Heart left ventricle (tissue), 16 donors: ENCODE results near the gene PTGIS. TPM values are rescaled to one million over a fixed set of nuclear protein-coding genes. Genes with fewer than 3 reads are reported as not detected.

Experiments used
- ATAC-seq, 4 donors: fragments of 200-7000 bp; cut with Tn5 transposase; one replicate each; pipeline ENCODE4 v1.9.1; 2020 to 2022; ENCODE audit warnings: moderate library complexity in 4 of 4, mild to moderate bottlenecking in 3 of 4, moderate number of reproducible peaks in 1 of 4
- DNase-seq, 5 donors: peaks; one replicate each; pipeline ENCODE4 v3.0.0-alpha.2; 2020
- H3K27ac ChIP-seq, 12 donors: fragments of 200-600 bp; sonication (generic) in 4 of 12; one replicate each; pipeline versions ENCODE4 v1.5.0 to v1.8.0; 2016 to 2022; ENCODE audit warnings: mild to moderate bottlenecking in 2 of 12
- H3K27me3 ChIP-seq, 9 donors: fragments of 200-600 bp; sonication (generic) in 2 of 9; one replicate each; pipeline versions ENCODE4 v1.5.1 to v1.8.0; 2016 to 2022; ENCODE audit warnings: mild to moderate bottlenecking in 3 of 9
- H3K36me3 ChIP-seq, 9 donors: fragments of 200-600 bp; sonication (generic) in 2 of 9; one replicate each; pipeline versions ENCODE4 v1.5.0 to v1.8.0; 2018 to 2022; ENCODE audit warnings: mild to moderate bottlenecking in 2 of 9
- H3K4me1 ChIP-seq, 12 donors: fragments of 200-600 bp; sonication (generic) in 4 of 12; one replicate each; pipeline versions ENCODE4 v1.5.0 to v1.8.0; 2016 to 2022; ENCODE audit warnings: mild to moderate bottlenecking in 3 of 12
- H3K4me3 ChIP-seq, 12 donors: fragments of 200-600 bp; sonication (generic) in 4 of 12; one replicate each; pipeline versions ENCODE4 v1.5.0 to v1.8.0; 2017 to 2022; ENCODE audit warnings: mild to moderate bottlenecking in 9 of 12, moderate library complexity in 4 of 12
- H3K9me3 ChIP-seq, 12 donors: fragments of 200-600 bp; sonication (generic) in 4 of 12; one replicate each; pipeline versions ENCODE4 v1.5.0 to v1.8.0; 2016 to 2022; ENCODE audit warnings: mild to moderate bottlenecking in 1 of 12
- POLR2A ChIP-seq, 2 donors: fragments of 450-650 bp; IDR thresholded peaks; one replicate each; pipeline ENCODE4 v1.6.1; 2017; ENCODE audit warnings: antibody characterized with exemption in 2 of 2, mild to moderate bottlenecking in 2 of 2, moderate library complexity in 2 of 2
- WGBS, 4 donors: extraction: QIAGEN DNeasy Blood & Tissue Kit in 2 of 4; methylation state at CpG; one replicate each; pipeline versions ENCODE4 v1.1.5 to v1.1.7; 2013 to 2018; 5-methylcytosine and 5-hydroxymethylcytosine counted together
- intact Hi-C, 10 donors: fragments of 100-400 bp; cut with DNase I; formaldehyde crosslinking; loops; one replicate each; pipeline versions ENCODE4 v1.11.1 to v1.14.2; 2022
- polyA plus RNA-seq, 2 donors: library from polyadenylated mRNA; stranded (reverse); fragments of 200-250 nt; gene quantifications; one replicate each; pipeline ENCODE4 v1.2.3, GENCODE V29; 2013
- total RNA-seq, 9 donors: library from RNA; depleted of rRNA in 2 of 9; stranded (reverse); fragments of >200 nt in 2 of 9; fragmentation: NEBNext Ultra II Directional in 3 of 9; extraction: Animal tissue kit (Norgen Biotek cat#: 25700) in 3 of 9; gene quantifications; one replicate each; pipeline versions ENCODE4 v1.1.0 to v1.2.4, GENCODE V29; 2016 to 2023
- TF ChIP-seq, protein P1 (sequence below), 12 donors: fragments of 200-600 bp; sonication (generic) in 4 of 12; IDR thresholded peaks; one replicate each; pipeline versions ENCODE4 v1.5.0 to v1.8.0; 2018 to 2022; ENCODE audit warnings: antibody characterized with exemption in 12 of 12, mild to moderate bottlenecking in 5 of 12
- donor health status: ischemic (EF 13 %, LVEDD 7.1; RV severe dilation, severe dysfunction).
- donor health status: healthy with polysubstance abuse.
- donor health status: DM: no; HTN: yes; CAD: no.
- donor health status: DM: no; HTN: no; CAD: no.
- donor health status: ischemic (EF 25% LVEDD 6.9; RV normal size, moderate dysfunction).
- donor health status: ischemic (EF 25% LVEDD 5.7; RV mildly dilated, moderate dysfunction).
- donor health status: healthy.
- donor health status: DM: yes; HTN: yes; CAD: no.
- donor health status: ischemic (EF 35%, LVEDD 5.7; RV mildly dilated, moderate dysfunction).
- donor health status: nonischemic (EF 11% LVEDD 7.7; RV severe dilation, severe dysfunction).
- donor health status: DM: yes; HTN: yes; CAD: no.
- donor health status: PGD.
- donor health status: ischemic (EF 29% LVEDD 5.4; RV normal size, mild dysfunction).
- donor health status: nonischemic (EF 23%, LVEDD 6.1; RV moderate dilation, normal function).

Gene PTGIS
- total and polyA plus RNA-seq, 11 donors = 5.3 to 95.2 (median 20.1) TPM

DNA sequence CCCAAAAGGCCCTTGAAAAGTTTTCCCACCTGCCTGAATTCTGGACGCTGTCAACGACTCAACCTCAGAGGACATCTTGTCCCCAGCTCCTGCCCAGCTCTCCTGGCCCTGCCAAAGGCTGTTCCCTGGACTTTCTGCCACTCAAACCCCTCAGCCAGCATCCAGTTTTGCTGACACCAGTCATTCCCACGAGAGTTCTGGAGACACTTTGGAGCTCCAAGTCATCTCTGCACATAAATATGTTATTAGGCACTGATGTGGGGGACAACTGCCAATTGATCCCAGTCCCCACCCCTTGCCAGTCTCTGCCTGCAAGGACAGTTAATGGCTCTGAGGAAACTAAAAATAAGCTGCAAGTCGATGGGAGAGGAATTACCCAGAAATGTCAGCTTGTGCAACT is 46.6 kb downstream of the PTGIS start:
- ATAC-seq = no peak
- 72 to 82% (median 78%) methylated on average over 4 of the region's 4 CpGs for WGBS, 4 donors
- H3K4me3 ChIP-seq = no peak overlapping the region
- no peak overlapping the region for H3K27ac ChIP-seq
- TF ChIP-seq, protein P1, sequence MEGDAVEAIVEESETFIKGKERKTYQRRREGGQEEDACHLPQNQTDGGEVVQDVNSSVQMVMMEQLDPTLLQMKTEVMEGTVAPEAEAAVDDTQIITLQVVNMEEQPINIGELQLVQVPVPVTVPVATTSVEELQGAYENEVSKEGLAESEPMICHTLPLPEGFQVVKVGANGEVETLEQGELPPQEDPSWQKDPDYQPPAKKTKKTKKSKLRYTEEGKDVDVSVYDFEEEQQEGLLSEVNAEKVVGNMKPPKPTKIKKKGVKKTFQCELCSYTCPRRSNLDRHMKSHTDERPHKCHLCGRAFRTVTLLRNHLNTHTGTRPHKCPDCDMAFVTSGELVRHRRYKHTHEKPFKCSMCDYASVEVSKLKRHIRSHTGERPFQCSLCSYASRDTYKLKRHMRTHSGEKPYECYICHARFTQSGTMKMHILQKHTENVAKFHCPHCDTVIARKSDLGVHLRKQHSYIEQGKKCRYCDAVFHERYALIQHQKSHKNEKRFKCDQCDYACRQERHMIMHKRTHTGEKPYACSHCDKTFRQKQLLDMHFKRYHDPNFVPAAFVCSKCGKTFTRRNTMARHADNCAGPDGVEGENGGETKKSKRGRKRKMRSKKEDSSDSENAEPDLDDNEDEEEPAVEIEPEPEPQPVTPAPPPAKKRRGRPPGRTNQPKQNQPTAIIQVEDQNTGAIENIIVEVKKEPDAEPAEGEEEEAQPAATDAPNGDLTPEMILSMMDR (IDR thresholded peaks at IDR 0.05) = no peak
- TF ChIP-seq POLR2A (IDR thresholded peaks at IDR 0.05) = no peak
- DNase-seq = no peak
- intact Hi-C loops = no loop called here
- peaks cover 0 to 77% (median 3%) of the 10 kb centered on the region in 9 donors for H3K36me3 ChIP-seq
- no peaks in the 10 kb centered on the region for H3K9me3 ChIP-seq
- H3K4me1 ChIP-seq = no peaks in the 10 kb centered on the region
- H3K27me3 ChIP-seq = no peaks in the 10 kb centered on the region

DNA sequence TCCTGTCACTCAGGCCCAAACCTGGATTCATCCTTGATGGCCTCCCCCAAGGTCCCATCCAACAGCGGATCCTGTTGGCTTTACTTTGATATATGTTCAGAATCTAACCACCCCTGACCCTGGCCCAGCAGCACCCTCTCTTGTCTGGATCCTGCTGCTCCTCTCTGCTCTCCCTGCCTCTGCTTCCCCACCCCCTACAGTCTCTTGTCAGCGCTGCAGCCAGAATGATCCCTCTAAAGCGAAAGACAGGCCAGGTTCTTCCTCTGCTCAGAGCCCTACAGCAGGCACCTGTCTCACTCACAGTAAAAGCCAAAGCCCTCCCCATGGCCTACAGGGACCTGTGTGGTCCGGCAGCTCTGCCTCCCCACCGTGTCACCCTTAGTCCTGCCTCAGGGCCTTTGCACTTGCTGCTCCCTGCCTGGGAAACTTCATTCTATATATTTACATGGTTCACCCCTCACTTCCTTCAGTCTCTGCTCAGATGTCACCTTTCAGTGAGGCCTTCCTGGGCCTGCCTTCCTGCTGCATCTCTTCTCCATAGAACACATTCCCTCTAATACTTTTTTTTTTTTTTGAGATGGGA is 48.1 kb downstream of the PTGIS start:
- H3K4me1 ChIP-seq = no peaks in the 10 kb centered on the region
- no peaks in the 10 kb centered on the region for H3K9me3 ChIP-seq
- TF ChIP-seq POLR2A (IDR thresholded peaks at IDR 0.05) = no peak
- TF ChIP-seq, protein P1 (IDR thresholded peaks at IDR 0.05) = no peak
- 79 to 90% (median 84%) methylated on average over 5 of the region's 5 CpGs for WGBS, 4 donors
- H3K27me3 ChIP-seq = no peaks in the 10 kb centered on the region
- no peak for ATAC-seq
- H3K27ac ChIP-seq = no peak overlapping the region
- peaks cover 0 to 63% (median 3%) of the 10 kb centered on the region in 9 donors for H3K36me3 ChIP-seq
- no peak overlapping the region for H3K4me3 ChIP-seq
- DNase-seq = no peak
- intact Hi-C loops = no loop called here

DNA sequence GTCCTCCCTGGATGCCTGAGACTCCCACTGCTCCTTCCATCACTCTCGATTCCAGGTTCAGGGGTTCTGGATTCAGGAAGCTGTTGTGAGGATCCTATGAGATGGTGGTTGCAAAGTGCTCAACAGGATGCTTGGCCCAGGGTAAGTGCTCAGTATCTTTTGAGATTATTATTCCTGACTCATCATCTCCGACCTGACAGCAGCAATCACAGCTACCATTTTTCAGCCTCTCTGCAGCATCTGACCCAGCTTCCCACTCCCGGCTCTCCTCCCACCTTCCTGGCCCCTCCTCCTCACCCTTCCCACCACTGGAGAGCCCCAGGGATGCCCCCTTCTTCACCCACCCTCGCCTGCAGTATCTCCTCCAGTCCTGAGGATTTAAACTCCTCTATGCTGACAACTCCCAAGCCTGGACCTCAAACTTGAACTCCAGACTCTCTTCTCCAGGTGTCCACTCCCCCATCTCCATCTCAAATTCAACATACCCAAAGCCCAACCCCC is 48.7 kb downstream of the PTGIS start:
- no peak overlapping the region for H3K27ac ChIP-seq
- ATAC-seq (no peak), DNase-seq (no peak)
- H3K4me1 ChIP-seq = no peaks in the 10 kb centered on the region
- H3K36me3 ChIP-seq = peaks cover 0 to 61% (median 3%) of the 10 kb centered on the region in 9 donors
- intact Hi-C loops = no loop called here
- 59 to 64% (median 60%) methylated on average over 4 of the region's 4 CpGs for WGBS, 4 donors
- H3K27me3 ChIP-seq = no peaks in the 10 kb centered on the region
- TF ChIP-seq, protein P1 (IDR thresholded peaks at IDR 0.05) = no peak
- no peak for TF ChIP-seq POLR2A (IDR thresholded peaks at IDR 0.05)
- no peaks in the 10 kb centered on the region for H3K9me3 ChIP-seq
- H3K4me3 ChIP-seq = no peak overlapping the region

DNA sequence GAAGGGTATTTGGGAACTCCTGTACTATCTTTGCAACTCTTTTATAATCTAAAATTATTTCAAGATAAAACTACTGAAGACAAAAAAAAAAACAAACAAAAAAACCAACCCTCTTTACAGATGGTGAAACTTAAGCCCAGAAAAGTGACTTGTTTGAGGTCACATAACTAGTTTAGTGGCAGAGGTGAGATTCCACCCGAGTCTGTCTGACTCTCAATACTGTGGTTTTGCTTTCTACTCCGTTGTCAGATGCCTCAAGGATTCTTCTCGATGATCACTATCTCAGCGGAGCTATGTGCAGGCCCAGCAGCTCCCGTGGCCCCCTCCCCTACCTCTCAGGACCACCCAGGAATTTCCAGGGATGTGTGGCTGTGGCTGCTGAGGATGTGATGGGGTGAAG is 49.4 kb downstream of the PTGIS start:
- intact Hi-C loops = no loop called here
- H3K4me3 ChIP-seq = no peak overlapping the region
- no peaks in the 10 kb centered on the region for H3K4me1 ChIP-seq
- H3K27me3 ChIP-seq = no peaks in the 10 kb centered on the region
- H3K36me3 ChIP-seq = peaks cover 0 to 61% (median 3%) of the 10 kb centered on the region in 9 donors
- TF ChIP-seq POLR2A (IDR thresholded peaks at IDR 0.05) = no peak
- TF ChIP-seq, protein P1 (IDR thresholded peaks at IDR 0.05) = no peak
- ATAC-seq = peak in 1 of 4 donors; percentile 7
- H3K9me3 ChIP-seq = no peaks in the 10 kb centered on the region
- H3K27ac ChIP-seq = no peak overlapping the region
- WGBS, 4 donors = 59 to 72% (median 67%) methylated on average over 5 of the region's 5 CpGs
- DNase-seq = no peak
